GM19193 (cell line): ENCODE measurements around the gene CFAP46.

Experiments used
- POLR2A ChIP-seq: IDR thresholded peaks from 4 replicates; pipeline ENCODE4 v1.6.1; 2011; ENCODE audit not compliant: insufficient read depth, insufficient read length; ENCODE audit errors: extremely low read depth

CFAP46 gene

GRCh38 chr10:132959559-132959961 lies 17.2 kb upstream of the CFAP46 start:
- no peak for TF ChIP-seq POLR2A

DNA sequence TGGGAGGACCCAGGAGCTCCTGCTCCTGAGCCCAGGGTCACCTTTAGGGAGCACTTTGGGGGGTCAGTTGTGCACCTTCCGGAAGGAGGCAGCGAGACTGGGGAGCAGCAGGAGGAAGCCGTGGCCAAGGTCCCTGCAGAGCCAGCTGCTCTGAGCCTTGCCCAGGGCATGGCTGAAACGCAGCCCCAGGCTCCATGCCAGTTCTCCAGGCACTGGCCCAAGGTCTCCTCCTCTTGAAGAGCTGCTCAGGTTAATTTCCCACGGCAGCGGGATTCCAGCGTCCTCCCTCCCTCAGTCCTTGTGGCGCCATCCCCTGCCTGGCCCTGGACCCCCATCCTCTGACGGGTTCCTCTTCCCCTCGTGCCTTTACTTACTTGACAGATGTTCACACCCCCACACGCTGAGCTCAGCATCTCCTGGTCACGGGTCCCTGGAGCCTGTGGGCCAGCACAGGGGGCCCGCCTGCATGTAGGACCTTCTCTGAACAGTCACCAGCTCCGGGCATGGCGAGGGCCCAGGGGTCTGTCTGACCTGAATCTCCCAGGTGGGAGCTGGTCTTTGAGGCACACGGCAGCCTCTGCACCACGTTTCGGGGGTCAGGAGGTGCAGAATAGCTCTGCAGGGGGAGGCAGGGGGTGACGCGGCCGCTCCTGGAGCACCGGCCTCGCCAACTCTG lies 16.7 kb upstream of the CFAP46 start:
- TF ChIP-seq POLR2A, result no peak

GRCh38 chr10:132957981-132958882 lies 15.9 kb upstream of the CFAP46 start:
- no peak for TF ChIP-seq POLR2A

DNA sequence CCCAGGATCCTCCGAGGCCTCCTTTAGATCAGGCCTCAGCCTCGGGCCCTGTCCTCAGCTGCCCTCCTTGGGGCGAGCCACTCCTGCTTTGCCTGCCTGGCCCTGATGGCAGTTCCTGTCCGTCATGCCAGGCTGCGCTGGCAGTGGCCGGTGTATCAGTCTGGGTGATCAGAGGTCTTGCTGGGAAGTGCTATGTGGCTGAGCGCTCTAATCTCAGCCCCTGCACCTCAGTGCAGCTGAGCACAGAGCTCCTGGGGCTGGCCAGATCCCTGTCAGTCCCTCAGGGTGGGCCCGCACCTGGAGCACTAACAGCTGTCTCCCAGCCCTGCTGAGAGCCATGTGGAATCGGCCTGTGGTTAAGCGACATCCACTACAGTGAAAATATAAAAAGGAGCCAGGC lies 14.8 kb upstream of the CFAP46 start:
- TF ChIP-seq POLR2A, result no peak

- no peak for TF ChIP-seq POLR2A
Observed at GRCh38 chr10:132955479-132955878, 13.1 kb upstream of the CFAP46 start.

DNA sequence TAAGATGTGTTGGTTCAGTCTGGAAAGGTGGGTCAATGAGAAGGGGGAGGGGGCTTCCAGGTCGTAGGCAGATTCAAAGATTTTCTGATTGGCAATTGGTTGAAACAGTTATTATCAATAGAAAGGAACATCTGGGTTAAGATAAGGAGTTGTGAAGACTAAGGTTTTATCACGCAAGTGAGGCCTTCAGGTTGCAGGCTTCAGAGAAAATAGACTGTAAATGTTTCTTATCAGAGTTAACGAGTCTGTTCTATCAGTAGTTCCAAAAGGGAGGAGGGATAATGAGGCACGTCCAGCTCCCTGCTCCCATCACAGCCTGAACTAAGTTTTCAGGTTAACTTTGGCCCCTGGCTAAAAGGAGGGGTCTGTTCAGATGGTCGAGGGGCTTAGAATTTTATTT lies 11.1 kb upstream of the CFAP46 start:
- no peak for TF ChIP-seq POLR2A

- TF ChIP-seq POLR2A, result no peak
Observed at GRCh38 chr10:132951926-132952325, 9.6 kb upstream of the CFAP46 start.

DNA sequence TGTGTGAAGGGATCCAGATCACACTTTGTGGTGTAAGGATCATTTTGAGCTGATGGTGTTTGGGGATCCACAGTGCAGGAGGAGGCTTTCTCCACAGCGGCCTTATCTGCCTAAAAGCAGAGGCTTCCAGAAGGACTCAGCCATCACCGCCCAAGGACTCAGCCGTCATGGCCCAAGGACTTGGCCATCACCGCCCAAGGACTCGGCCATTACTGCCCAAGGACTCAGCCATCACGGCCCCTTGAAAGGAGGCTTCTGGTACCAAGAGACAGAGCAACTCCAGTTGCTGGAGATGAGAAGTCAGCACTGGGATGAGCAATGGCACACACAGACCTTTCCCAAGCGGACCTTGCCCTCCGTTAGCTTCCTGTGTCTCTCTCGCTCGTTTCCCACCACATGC lies 6.0 kb upstream of the CFAP46 start:
- TF ChIP-seq POLR2A, result no peak

DNA sequence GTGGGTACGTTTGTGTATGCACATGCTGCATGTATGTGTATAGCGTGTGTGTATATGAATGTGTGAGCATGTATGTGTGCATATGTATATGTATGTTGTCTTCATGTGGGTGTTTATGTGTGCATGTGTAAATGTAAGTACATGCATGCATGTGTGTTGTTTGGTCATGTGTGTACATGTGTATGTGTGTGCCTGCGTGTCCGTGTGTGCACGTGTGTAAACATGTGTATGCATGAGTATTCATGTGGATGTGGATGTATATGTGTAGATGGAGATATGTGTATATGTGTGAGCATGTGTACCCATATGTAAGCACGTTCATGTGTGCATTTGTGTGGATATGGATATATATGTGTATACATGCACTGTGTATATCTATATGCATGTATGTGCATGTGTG lies 5.5 kb upstream of the CFAP46 start:
- TF ChIP-seq POLR2A, result no peak

DNA sequence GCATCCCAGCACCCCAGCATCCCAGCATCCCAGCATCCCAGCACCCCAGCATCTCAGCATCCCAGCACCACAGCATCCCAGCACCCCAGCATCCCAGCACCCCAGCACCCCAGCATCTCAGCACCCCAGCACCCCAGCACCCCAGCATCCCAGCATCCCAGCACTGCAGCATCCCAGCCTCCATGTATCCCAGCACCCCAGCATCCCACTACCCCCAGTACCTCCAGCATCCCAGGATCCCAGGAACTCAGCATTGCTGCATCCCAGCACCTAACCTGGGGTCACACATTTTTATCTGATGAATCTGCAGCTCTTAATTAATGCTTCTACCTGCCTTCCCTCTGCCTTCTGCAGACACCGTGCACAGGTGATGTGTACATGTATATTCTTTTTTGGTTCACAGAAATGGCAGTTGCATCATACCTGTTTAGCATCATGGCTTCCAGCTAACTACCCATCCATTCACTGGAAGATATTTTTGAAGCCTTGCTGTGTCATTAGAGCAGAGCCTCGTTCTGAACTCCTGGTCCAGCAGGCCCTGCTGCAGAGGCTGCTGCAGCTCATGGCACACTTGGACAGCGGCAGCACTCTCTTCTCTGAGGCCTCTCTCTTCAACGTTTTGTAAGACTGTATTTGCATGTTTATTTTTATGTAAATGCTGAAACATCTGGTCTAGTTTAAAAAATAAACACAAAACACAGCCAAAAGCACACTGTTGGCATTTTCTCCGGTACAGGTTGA lies 4.6 kb upstream of the CFAP46 start:
- no peak for TF ChIP-seq POLR2A

GRCh38 chr10:132946311-132946710 lies 3.9 kb upstream of the CFAP46 start:
- no peak for TF ChIP-seq POLR2A

DNA sequence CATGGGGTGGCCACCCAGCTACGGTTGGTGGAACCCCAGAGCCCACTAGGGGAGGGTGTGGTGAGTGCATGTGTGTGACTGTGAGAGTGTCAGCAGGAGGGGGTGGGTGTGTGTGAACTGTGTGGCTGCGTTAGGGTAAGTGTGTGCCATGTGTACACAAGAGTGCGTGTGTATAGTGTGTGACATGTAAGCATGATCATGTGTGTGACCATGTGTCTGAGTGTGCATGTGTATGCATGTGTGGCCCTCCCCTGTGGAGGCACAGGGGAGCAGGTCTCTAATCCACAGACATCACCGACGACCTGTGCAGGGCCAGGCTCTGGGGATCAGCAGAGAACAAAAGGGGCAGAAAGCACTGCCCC lies 3.5 kb upstream of the CFAP46 start:
- no peak for TF ChIP-seq POLR2A

DNA sequence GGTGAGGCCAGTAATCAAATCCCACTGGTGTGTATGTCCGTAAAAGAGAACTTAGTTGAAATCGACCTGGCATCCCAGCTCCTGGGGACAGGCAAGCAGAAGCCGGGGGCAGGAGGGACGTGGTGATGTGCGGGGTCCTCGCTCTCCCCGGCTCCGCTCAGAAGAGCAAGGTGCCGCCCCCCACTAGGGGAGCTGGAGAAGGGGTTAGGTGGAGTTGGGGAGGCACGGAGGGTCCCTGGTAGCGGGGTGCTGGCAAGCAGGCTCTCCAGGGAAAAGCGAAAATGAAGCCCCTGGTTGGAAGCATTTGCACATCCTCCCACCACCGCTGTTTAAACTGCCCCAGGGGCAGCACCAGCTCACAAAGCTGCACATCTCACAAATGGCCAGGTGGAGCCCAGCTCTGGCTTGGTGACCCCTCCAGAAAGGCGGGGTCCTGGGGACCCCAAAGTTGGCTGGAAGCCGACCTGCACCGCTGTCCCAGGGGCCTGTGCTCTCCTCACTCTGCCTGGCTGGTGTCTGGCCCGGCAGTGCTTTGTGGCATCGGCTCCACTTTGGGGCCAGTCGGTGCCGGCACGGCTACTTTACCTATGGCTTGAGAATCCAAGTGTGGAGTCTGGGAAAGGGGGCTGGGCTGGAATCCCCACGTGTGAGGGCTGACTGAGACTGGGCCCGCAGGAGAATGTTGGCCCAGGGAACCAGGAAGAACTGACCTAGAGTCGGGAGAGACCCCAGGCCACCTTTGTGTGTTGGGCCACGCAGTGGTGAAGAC lies 2.9 kb upstream of the CFAP46 start:
- no peak for TF ChIP-seq POLR2A

GRCh38 chr10:132944510-132944909 lies 2.1 kb upstream of the CFAP46 start:
- TF ChIP-seq POLR2A, result no peak
